Measurements from ENCODE around the gene NSUN2.

Gene NSUN2

GRCh38 chr5:6599739-6600138 is 33.1 kb downstream of the NSUN2 start:
- H3K23ac ChIP-seq (ENCODE audit: low read length), result no peak overlapping the region
- WGBS (ENCODE audit: extremely low coverage, insufficient coverage, insufficient read length), result no CpG with 5 or more reads among the region's 8 CpGs

GRCh38 chr5:6598351-6598900 is 34.4 kb downstream of the NSUN2 start:
- H4K8ac ChIP-seq (ENCODE audit: low read depth, low read length), result no peak overlapping the region
- no peak overlapping the region for H2AFZ ChIP-seq (ENCODE audit: insufficient read depth, low read length, poor library complexity)
- no peak overlapping the region for H2BK12ac ChIP-seq (ENCODE audit: low read length)
- H3K4ac ChIP-seq (ENCODE audit: low read depth, low read length), result no peak overlapping the region
- H3K14ac ChIP-seq (ENCODE audit: low read length), result no peak overlapping the region
- peaks cover 33 to 42% of the 10 kb centered on the region in 2 experiments for H3K36me3 ChIP-seq (ENCODE audit: control insufficient read depth in 1 of 2, insufficient read depth in 2 of 2, low read length in 2 of 2)
- no peak overlapping the region for H2BK5ac ChIP-seq (ENCODE audit: low read depth, low read length, poor library complexity)
- no peak overlapping the region for H3K27ac ChIP-seq (ENCODE audit: low read depth, low read length)
- no peak overlapping the region for H4K91ac ChIP-seq (ENCODE audit: low read depth, low read length)
- no peak overlapping the region for H3K23ac ChIP-seq (ENCODE audit: low read length)
- H4K12ac ChIP-seq (ENCODE audit: low read depth, low read length), result no peak overlapping the region
- no peak overlapping the region for H3K4me3 ChIP-seq (ENCODE audit: low read depth, low read length)
- H3K9ac ChIP-seq (ENCODE audit: low read length), result no peak overlapping the region
- WGBS (ENCODE audit: extremely low coverage, insufficient coverage, insufficient read length), result no CpG with 5 or more reads among the region's 14 CpGs
- H3K4me2 ChIP-seq (ENCODE audit: low read length), result no peak overlapping the region
- H3K79me1 ChIP-seq (ENCODE audit: low read length), result no peaks in the 10 kb centered on the region
- H3K79me2 ChIP-seq (ENCODE audit: control insufficient read depth, insufficient read depth, low read length, poor library complexity), result no peaks in the 10 kb centered on the region
- H3K27me3 ChIP-seq (ENCODE audit: insufficient read depth, low read length), result no peaks in the 10 kb centered on the region
- no peak overlapping the region for H3K18ac ChIP-seq (ENCODE audit: low read length)
- DNase-seq, result no peak
- H3K9me3 ChIP-seq (ENCODE audit: insufficient read depth, low read depth, low read length), result peaks cover 4% of the 10 kb centered on the region
- no peak overlapping the region for H2AK5ac ChIP-seq (ENCODE audit: low read length)
- no peaks in the 10 kb centered on the region for H3K4me1 ChIP-seq (ENCODE audit: control insufficient read depth in 1 of 2, insufficient read depth in 2 of 2, low read length in 2 of 2)
- no peak overlapping the region for H2BK120ac ChIP-seq (ENCODE audit: insufficient read depth, low read length, poor library complexity)

More at GRCh38 chr5:6599739-6600138, 33.1 kb downstream of the NSUN2 start:
- Histone ChIP-seq H4K12ac (ENCODE audit: low read depth, low read length) (peak overlapping the region; percentile 16), H3K14ac (ENCODE audit: low read length) (no peak overlapping the region), H3K79me1 (ENCODE audit: low read length) (no peaks in the 10 kb centered on the region), H3K9me3 (ENCODE audit: insufficient read depth, low read depth, low read length) (peaks cover 4% of the 10 kb centered on the region), H3K36me3 (ENCODE audit: control insufficient read depth in 1 of 2, insufficient read depth in 2 of 2, low read length in 2 of 2) (peaks cover 44 to 54% of the 10 kb centered on the region in 2 experiments), H3K4me1 (ENCODE audit: control insufficient read depth in 1 of 2, insufficient read depth in 2 of 2, low read length in 2 of 2) (no peaks in the 10 kb centered on the region), H4K8ac (ENCODE audit: low read depth, low read length) (no peak overlapping the region), H3K4me2 (ENCODE audit: low read length) (no peak overlapping the region), H4K91ac (ENCODE audit: low read depth, low read length) (no peak overlapping the region), H3K27ac (ENCODE audit: low read depth, low read length) (no peak overlapping the region), H3K4ac (ENCODE audit: low read depth, low read length) (no peak overlapping the region), H3K18ac (ENCODE audit: low read length) (no peak overlapping the region), H3K79me2 (ENCODE audit: control insufficient read depth, insufficient read depth, low read length, poor library complexity) (no peaks in the 10 kb centered on the region), H2BK120ac (ENCODE audit: insufficient read depth, low read length, poor library complexity) (no peak overlapping the region), H2BK12ac (ENCODE audit: low read length) (no peak overlapping the region), H3K9ac (ENCODE audit: low read length) (no peak overlapping the region), H2AFZ (ENCODE audit: insufficient read depth, low read length, poor library complexity) (no peak overlapping the region), H3K4me3 (ENCODE audit: low read depth, low read length) (no peak overlapping the region), H2AK5ac (ENCODE audit: low read length) (no peak overlapping the region), H3K27me3 (ENCODE audit: insufficient read depth, low read length) (no peaks in the 10 kb centered on the region), H2BK5ac (ENCODE audit: low read depth, low read length, poor library complexity) (no peak overlapping the region)
- no peak for DNase-seq

GRCh38 chr5:6597557-6597956 is 35.3 kb downstream of the NSUN2 start:
- H3K9ac ChIP-seq (ENCODE audit: low read length), result no peak overlapping the region
- no peak overlapping the region for H4K8ac ChIP-seq (ENCODE audit: low read depth, low read length)
- H3K79me1 ChIP-seq (ENCODE audit: low read length), result no peaks in the 10 kb centered on the region
- H3K27me3 ChIP-seq (ENCODE audit: insufficient read depth, low read length), result no peaks in the 10 kb centered on the region
- H3K4ac ChIP-seq (ENCODE audit: low read depth, low read length), result no peak overlapping the region
- WGBS (ENCODE audit: extremely low coverage, insufficient coverage, insufficient read length), result no CpG with 5 or more reads among the region's 6 CpGs
- H3K4me1 ChIP-seq (ENCODE audit: control insufficient read depth in 1 of 2, insufficient read depth in 2 of 2, low read length in 2 of 2), result no peaks in the 10 kb centered on the region
- no peak overlapping the region for H4K91ac ChIP-seq (ENCODE audit: low read depth, low read length)
- DNase-seq, result no peak
- no peak overlapping the region for H3K18ac ChIP-seq (ENCODE audit: low read length)
- H2AFZ ChIP-seq (ENCODE audit: insufficient read depth, low read length, poor library complexity), result no peak overlapping the region
- no peak overlapping the region for H2BK5ac ChIP-seq (ENCODE audit: low read depth, low read length, poor library complexity)
- H3K23ac ChIP-seq (ENCODE audit: low read length), result no peak overlapping the region
- no peak overlapping the region for H4K12ac ChIP-seq (ENCODE audit: low read depth, low read length)
- peaks cover 5% of the 10 kb centered on the region for H3K9me3 ChIP-seq (ENCODE audit: insufficient read depth, low read depth, low read length)
- no peak overlapping the region for H3K14ac ChIP-seq (ENCODE audit: low read length)
- H2AK5ac ChIP-seq (ENCODE audit: low read length), result no peak overlapping the region
- no peak overlapping the region for H3K4me2 ChIP-seq (ENCODE audit: low read length)
- H3K79me2 ChIP-seq (ENCODE audit: control insufficient read depth, insufficient read depth, low read length, poor library complexity), result no peaks in the 10 kb centered on the region
- no peak overlapping the region for H2BK12ac ChIP-seq (ENCODE audit: low read length)
- H3K36me3 ChIP-seq (ENCODE audit: control insufficient read depth in 1 of 2, insufficient read depth in 2 of 2, low read length in 2 of 2), result peaks cover 33 to 39% of the 10 kb centered on the region in 2 experiments
- no peak overlapping the region for H2BK120ac ChIP-seq (ENCODE audit: insufficient read depth, low read length, poor library complexity)
- no peak overlapping the region for H3K4me3 ChIP-seq (ENCODE audit: low read depth, low read length)
- H3K27ac ChIP-seq (ENCODE audit: low read depth, low read length), result no peak overlapping the region

GRCh38 chr5:6596388-6596787 is 36.5 kb downstream of the NSUN2 start:
- Histone ChIP-seq H3K4me1 (ENCODE audit: control insufficient read depth in 1 of 2, insufficient read depth in 2 of 2, low read length in 2 of 2) (no peaks in the 10 kb centered on the region), H2BK5ac (ENCODE audit: low read depth, low read length, poor library complexity) (no peak overlapping the region), H2AFZ (ENCODE audit: insufficient read depth, low read length, poor library complexity) (no peak overlapping the region), H3K4me2 (ENCODE audit: low read length) (no peak overlapping the region), H3K79me2 (ENCODE audit: control insufficient read depth, insufficient read depth, low read length, poor library complexity) (no peaks in the 10 kb centered on the region), H3K27ac (ENCODE audit: low read depth, low read length) (no peak overlapping the region), H4K8ac (ENCODE audit: low read depth, low read length) (no peak overlapping the region), H3K4me3 (ENCODE audit: low read depth, low read length) (no peak overlapping the region), H3K18ac (ENCODE audit: low read length) (no peak overlapping the region), H4K91ac (ENCODE audit: low read depth, low read length) (no peak overlapping the region), H2BK12ac (ENCODE audit: low read length) (no peak overlapping the region), H3K79me1 (ENCODE audit: low read length) (no peaks in the 10 kb centered on the region), H3K9me3 (ENCODE audit: insufficient read depth, low read depth, low read length) (peaks cover 3% of the 10 kb centered on the region), H3K14ac (ENCODE audit: low read length) (no peak overlapping the region), H3K23ac (ENCODE audit: low read length) (no peak overlapping the region), H3K36me3 (ENCODE audit: control insufficient read depth in 1 of 2, insufficient read depth in 2 of 2, low read length in 2 of 2) (peaks cover 25 to 29% of the 10 kb centered on the region in 2 experiments), H3K27me3 (ENCODE audit: insufficient read depth, low read length) (no peaks in the 10 kb centered on the region), H2AK5ac (ENCODE audit: low read length) (no peak overlapping the region), H3K4ac (ENCODE audit: low read depth, low read length) (no peak overlapping the region), H4K12ac (ENCODE audit: low read depth, low read length) (no peak overlapping the region), H3K9ac (ENCODE audit: low read length) (no peak overlapping the region), H2BK120ac (ENCODE audit: insufficient read depth, low read length, poor library complexity) (no peak overlapping the region)
- WGBS (ENCODE audit: extremely low coverage, insufficient coverage, insufficient read length), result no CpG with 5 or more reads among the region's 5 CpGs
- no peak for DNase-seq

All from trophoblast cell (in vitro differentiated cells and primary cell).